Endothelial cell of umbilical vein (primary cell): ENCODE results near the gene PTPRD. TPM values are rescaled to one million over a fixed set of nuclear protein-coding genes. Genes with fewer than 3 reads are reported as not detected.

ENCODE experiments used
- BruUV-seq: library from RNA; stranded (reverse); fragments of 400-500 nt; replicated peaks from 2 replicates; lab custom pipeline; 2021; lab: Mats Ljungman, UMichigan
- CTCF ChIA-PET: fragments of 300-600, 350-600 bp; sonication (Branson Sonifier 250); formaldehyde crosslinking; loops from one replicate; lab custom pipeline; 2021; ENCODE audit warnings: antibody characterized with exemption, inconsistent platforms; lab: Charles Lee
- POLR2A ChIA-PET: fragments of 300-600, 350-600 bp; sonication (Branson Sonifier 250); formaldehyde crosslinking; loops from one replicate; lab custom pipeline; 2021; ENCODE audit warnings: antibody characterized with exemption, inconsistent platforms; lab: Charles Lee
- DNase-seq: peaks from one replicate; pipeline ENCODE4 v3.0.0-alpha.2; 2011; ENCODE audit warnings: low read depth, low spot score
- FAIRE-seq: peaks from 2 replicates; lab custom pipeline; 2011; peaks lifted over from hg19 to GRCh38; lab: Jason Lieb, UNC
- H2AFZ ChIP-seq: 2 replicates; pipeline ENCODE4 v1.6.0; 2012; ENCODE audit warnings: low read depth, low read length, control low read depth, inconsistent platforms
- H3K27ac ChIP-seq: 2 replicates; pipeline ENCODE4 v1.5.1; 2011; ENCODE audit warnings: low read depth, mild to moderate bottlenecking, control low read depth, low read length, moderate library complexity; ENCODE audit not compliant: insufficient read depth
- H3K27me3 ChIP-seq, 2 experiments: 2 replicates each; pipeline versions ENCODE4 v1.6.0 to v1.6.1; 2011; ENCODE audit warnings: low read length in 2 of 2, mixed read lengths in 1 of 2; ENCODE audit not compliant: control insufficient read depth in 2 of 2, insufficient read depth in 2 of 2
- H3K36me3 ChIP-seq, 2 experiments: 2 replicates in 1 of 2; 3 replicates in 1 of 2; pipeline ENCODE4 v1.5.1; 2011; ENCODE audit warnings: low read length in 2 of 2, mild to moderate bottlenecking in 1 of 2, moderate library complexity in 1 of 2; ENCODE audit not compliant: control insufficient read depth in 2 of 2, insufficient read depth in 2 of 2; ENCODE audit errors: extremely low read depth in 1 of 2
- H3K4me1 ChIP-seq: 3 replicates; pipeline ENCODE4 v1.5.1; 2011; ENCODE audit warnings: mild to moderate bottlenecking, low read length; ENCODE audit not compliant: control insufficient read depth, insufficient read depth; ENCODE audit errors: extremely low read depth
- H3K4me2 ChIP-seq: 2 replicates; pipeline ENCODE4 v1.6.1; 2011; ENCODE audit warnings: low read length, control low read depth, mixed read lengths; ENCODE audit not compliant: insufficient read depth
- H3K4me3 ChIP-seq, 3 experiments: fragments of 200-600 bp in 1 of 3; sonication (generic), shearing (Covaris generic) in 1 of 3; replicated peaks in 1 of 3; 2 replicates each; pipeline ENCODE4 v1.5.1; 2011 to 2016; ENCODE audit warnings: control low read depth in 3 of 3, low read length in 3 of 3, mild to moderate bottlenecking in 2 of 3, inconsistent platforms in 1 of 3, low read depth in 1 of 3, moderate library complexity in 1 of 3; ENCODE audit not compliant: insufficient read depth in 1 of 3
- H3K79me2 ChIP-seq: 2 replicates; pipeline ENCODE4 v1.6.0; 2012; ENCODE audit warnings: low read length, inconsistent platforms; ENCODE audit not compliant: control insufficient read depth, insufficient read depth
- H3K9ac ChIP-seq: replicated peaks from 2 replicates; pipeline ENCODE3; 2011; ENCODE audit warnings: low read length, control low read depth; ENCODE audit not compliant: insufficient read depth; ENCODE audit errors: extremely low read depth
- H3K9me1 ChIP-seq: replicated peaks from 3 replicates; pipeline ENCODE4 v1.6.0; 2011; ENCODE audit warnings: mild to moderate bottlenecking, low read length; ENCODE audit not compliant: control insufficient read depth, insufficient read depth; ENCODE audit errors: extremely low read depth
- H3K9me3 ChIP-seq: replicated peaks from 2 replicates; pipeline ENCODE4 v1.5.1; 2012; ENCODE audit warnings: low read length, inconsistent platforms; ENCODE audit not compliant: control insufficient read depth, insufficient read depth
- H4K20me1 ChIP-seq: replicated peaks from 2 replicates; pipeline ENCODE3; 2011; ENCODE audit warnings: mild to moderate bottlenecking, low read length; ENCODE audit not compliant: control insufficient read depth, insufficient read depth; ENCODE audit errors: extremely low read depth
- EZH2 ChIP-seq: IDR thresholded peaks from 2 replicates; pipeline ENCODE4 v1.6.1; 2012; ENCODE audit warnings: borderline replicate concordance, low read depth, mild to moderate bottlenecking, moderate library complexity, low read length, inconsistent platforms; ENCODE audit not compliant: severe bottlenecking
- FOS ChIP-seq: IDR thresholded peaks from 2 replicates; pipeline ENCODE4 v1.6.1; 2011; ENCODE audit warnings: mild to moderate bottlenecking, low read length, moderate library complexity, borderline replicate concordance; ENCODE audit not compliant: insufficient read depth
- GATA2 ChIP-seq: IDR thresholded peaks from 2 replicates; pipeline ENCODE4 v1.7.0; 2011; ENCODE audit warnings: low read depth, mild to moderate bottlenecking, moderate library complexity, mixed read lengths, low read length; ENCODE audit not compliant: insufficient read length, insufficient read depth
- JUN ChIP-seq: IDR thresholded peaks from 2 replicates; pipeline ENCODE4 v1.6.1; 2011; ENCODE audit warnings: borderline replicate concordance, low read depth; ENCODE audit not compliant: insufficient read length, insufficient read depth
- POLR2A ChIP-seq: IDR thresholded peaks from 2 replicates; pipeline ENCODE4 v1.6.1; 2012; ENCODE audit warnings: low read depth, mild to moderate bottlenecking, control low read depth, low read length
- POLR2AphosphoS5 ChIP-seq: IDR thresholded peaks from 2 replicates; pipeline ENCODE4 v1.6.1; 2012; ENCODE audit warnings: low read depth, mild to moderate bottlenecking, control low read depth, low read length, moderate library complexity; ENCODE audit not compliant: insufficient read depth
- dilution Hi-C: fragments of 300-500 bp; cut with MboI; formaldehyde crosslinking; loops from one replicate; pipeline ENCODE4 v1.15.0; 2019; ENCODE audit warnings: low sequenced_read_pairs; ENCODE audit not compliant: extremely low pct_ligation_motif_present
- intact Hi-C: fragments of 100-400 bp; cut with micrococcal nuclease; formaldehyde crosslinking; loops from one replicate; pipeline ENCODE4 v1.10.0; 2022
- polyA plus RNA-seq, 4 experiments: library from polyadenylated mRNA; depleted of rRNA in 3 of 4; stranded (reverse) in 3 of 4; unstranded in 1 of 4; fragments of >200 nt; gene quantifications; 2 replicates each; pipeline versions ENCODE4 v1.2.1 to v1.2.3, GENCODE V29; 2011 to 2012; ENCODE audit warnings: missing spikeins in 1 of 4
- total RNA-seq: library from RNA; stranded (reverse); gene quantifications from 2 replicates; pipeline ENCODE4 v1.2.3, GENCODE V29; 2021
- TF ChIP-seq, protein P1 (sequence below), 2 donors: IDR thresholded peaks; 1 replicate in 1 of 2; 2 replicates in 1 of 2; pipeline ENCODE4 v1.5.1; 2011; ENCODE audit warnings: low read length in 2 of 2, mild to moderate bottlenecking in 2 of 2, moderate library complexity in 2 of 2, control low read depth in 1 of 2, inconsistent platforms in 1 of 2, low read depth in 1 of 2; ENCODE audit not compliant: insufficient read depth in 1 of 2; ENCODE audit errors: extremely low read depth in 1 of 2

PTPRD gene
- total and polyA plus RNA-seq, 2 donors (not counting 3 experiments of a cell fraction or from before 2014, with no cell fraction given) = 5.5 to 5.7 TPM

DNA sequence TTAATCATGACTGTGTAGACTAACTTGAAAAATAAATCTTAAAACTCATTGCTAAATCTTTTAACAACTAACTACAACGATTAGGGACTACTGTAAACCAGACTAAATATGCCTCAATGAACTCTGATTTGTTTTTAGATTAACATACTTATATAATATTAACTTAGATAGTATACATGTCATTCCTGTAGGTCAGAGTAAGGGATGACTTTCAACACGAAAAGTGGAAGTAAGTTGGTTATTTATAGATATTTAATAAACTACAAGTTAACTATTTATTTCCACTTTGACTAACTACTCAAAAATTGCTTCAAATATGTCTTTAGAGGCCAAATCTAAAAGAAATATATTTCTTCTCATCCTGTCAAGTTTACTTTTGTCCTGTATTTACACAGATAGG is 795.6 kb downstream of the PTPRD start:
- Histone ChIP-seq H3K27ac (no peak overlapping the region), H4K20me1 (no peaks in the 10 kb centered on the region), H3K36me3 (no peaks in the 10 kb centered on the region), H3K9ac (no peak overlapping the region), H3K27me3 (no peaks in the 10 kb centered on the region), H2AFZ (no peak overlapping the region), H3K4me3 (no peak overlapping the region), H3K79me2 (no peaks in the 10 kb centered on the region), H3K4me1 (no peaks in the 10 kb centered on the region), H3K9me1 (no peaks in the 10 kb centered on the region), H3K9me3 (no peaks in the 10 kb centered on the region), H3K4me2 (no peak overlapping the region)
- intact Hi-C loops (no loop called here), dilution Hi-C loops (no loop called here)
- POLR2A ChIA-PET = no interaction called here
- BruUV-seq = no TSS peak
- TF ChIP-seq GATA2 (no peak), EZH2 (no peak), JUN (no peak), POLR2A (no peak), POLR2AphosphoS5 (no peak)
- CTCF ChIA-PET = interaction anchor here (1.4 kb wide), 1 partner anchor 8 kb away, joined by 4 read pairs; no protein-coding TSS in a partner anchor
- FAIRE-seq = no peak
- DNase-seq = no peak

DNA sequence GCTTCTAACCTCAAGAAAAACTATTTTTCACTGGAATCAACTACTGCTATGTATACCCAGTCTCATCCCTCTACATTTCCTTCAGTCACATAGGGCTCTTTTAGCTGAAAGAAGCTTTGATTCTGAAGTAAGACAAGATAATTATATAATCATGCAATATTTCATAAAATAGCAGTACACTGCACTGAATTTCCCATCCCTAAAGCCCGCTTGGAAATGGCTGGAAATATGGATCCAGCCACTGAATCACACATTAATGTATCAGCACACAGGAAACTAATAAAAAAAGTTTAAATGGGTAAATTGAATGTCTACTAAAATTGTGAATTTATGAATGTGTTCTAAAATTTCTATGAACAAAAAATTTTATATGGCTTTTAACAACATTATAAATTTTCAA is 808.7 kb downstream of the PTPRD start:
- ChIA-PET CTCF (interaction anchor here (7.5 kb wide), 1 partner anchor 13 kb away, joined by 75 read pairs; no protein-coding TSS in a partner anchor), POLR2A (no interaction called here)
- H3K4me3 ChIP-seq = no peak overlapping the region
- H3K9me1 ChIP-seq = no peaks in the 10 kb centered on the region
- no peak overlapping the region for H2AFZ ChIP-seq
- H4K20me1 ChIP-seq = no peaks in the 10 kb centered on the region
- TF ChIP-seq, protein P1, sequence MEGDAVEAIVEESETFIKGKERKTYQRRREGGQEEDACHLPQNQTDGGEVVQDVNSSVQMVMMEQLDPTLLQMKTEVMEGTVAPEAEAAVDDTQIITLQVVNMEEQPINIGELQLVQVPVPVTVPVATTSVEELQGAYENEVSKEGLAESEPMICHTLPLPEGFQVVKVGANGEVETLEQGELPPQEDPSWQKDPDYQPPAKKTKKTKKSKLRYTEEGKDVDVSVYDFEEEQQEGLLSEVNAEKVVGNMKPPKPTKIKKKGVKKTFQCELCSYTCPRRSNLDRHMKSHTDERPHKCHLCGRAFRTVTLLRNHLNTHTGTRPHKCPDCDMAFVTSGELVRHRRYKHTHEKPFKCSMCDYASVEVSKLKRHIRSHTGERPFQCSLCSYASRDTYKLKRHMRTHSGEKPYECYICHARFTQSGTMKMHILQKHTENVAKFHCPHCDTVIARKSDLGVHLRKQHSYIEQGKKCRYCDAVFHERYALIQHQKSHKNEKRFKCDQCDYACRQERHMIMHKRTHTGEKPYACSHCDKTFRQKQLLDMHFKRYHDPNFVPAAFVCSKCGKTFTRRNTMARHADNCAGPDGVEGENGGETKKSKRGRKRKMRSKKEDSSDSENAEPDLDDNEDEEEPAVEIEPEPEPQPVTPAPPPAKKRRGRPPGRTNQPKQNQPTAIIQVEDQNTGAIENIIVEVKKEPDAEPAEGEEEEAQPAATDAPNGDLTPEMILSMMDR (IDR thresholded peaks at IDR 0.05; ENCODE audit: extremely low read depth in 1 of 2, insufficient read depth in 1 of 2, low read depth in 1 of 2, low read length in 2 of 2) = no peak
- no peak for TF ChIP-seq POLR2A
- no peak for TF ChIP-seq FOS
- no peak for TF ChIP-seq GATA2
- BruUV-seq = no TSS peak
- no peaks in the 10 kb centered on the region for H3K27me3 ChIP-seq
- no peak overlapping the region for H3K27ac ChIP-seq
- no peaks in the 10 kb centered on the region for H3K9me3 ChIP-seq
- no peaks in the 10 kb centered on the region for H3K4me1 ChIP-seq
- intact Hi-C loops (no loop called here), dilution Hi-C loops (no loop called here)
- H3K9ac ChIP-seq = no peak overlapping the region
- DNase-seq (no peak), FAIRE-seq (no peak)
- H3K79me2 ChIP-seq = no peaks in the 10 kb centered on the region
- no peaks in the 10 kb centered on the region for H3K36me3 ChIP-seq
- no peak overlapping the region for H3K4me2 ChIP-seq
